Activated naive CD8-positive, alpha-beta T cell treated with anti-CD3 and anti-CD28 coated beads, Interleukin-2, amount 10 ng/mL, durations not matched to agents 7 days and 5 days (primary cell): Measurements from ENCODE around the gene DLG2. TPM values are rescaled to one million over a fixed set of nuclear protein-coding genes. Genes with fewer than 3 reads are reported as not detected.
"Not testable (repeated sequence)": the region's sequence is repeated elsewhere in the genome, so short reads cannot be mapped to it uniquely, and the experiment has no call there.

ENCODE experiments used
- ATAC-seq: fragments of 150-1000 bp; cut with Tn5 transposase; one replicate; pipeline ENCODE4 v1.10.0; 2021; ENCODE audit warnings: low read depth, moderate library complexity
- POLR2A ChIA-PET: fragments of 350-600 bp; sonication (Branson Sonifier 250); formaldehyde crosslinking; loops from one replicate; lab custom pipeline; 2021; ENCODE audit warnings: antibody characterized with exemption; lab: Charles Lee
- DNase-seq: peaks from one replicate; pipeline ENCODE4 v3.0.0; 2021
- H3K27ac Mint-ChIP-seq: one replicate; pipeline ENCODE4 v1.8.0; 2022; ENCODE audit warnings: mild to moderate bottlenecking, mixed read lengths
- H3K27me3 Mint-ChIP-seq: one replicate; pipeline ENCODE4 v1.8.0; 2022; ENCODE audit warnings: mild to moderate bottlenecking, moderate library complexity, mixed read lengths
- H3K36me3 Mint-ChIP-seq: one replicate; pipeline ENCODE4 v1.8.0; 2021; ENCODE audit warnings: mild to moderate bottlenecking, mixed read lengths
- H3K4me1 Mint-ChIP-seq: one replicate; pipeline ENCODE4 v1.8.0; 2021; ENCODE audit warnings: mixed read lengths
- H3K4me3 Mint-ChIP-seq: one replicate; pipeline ENCODE4 v1.8.0; 2022; ENCODE audit warnings: mild to moderate bottlenecking, moderate library complexity, mixed read lengths
- H3K9me3 Mint-ChIP-seq: one replicate; pipeline ENCODE4 v1.8.0; 2021; ENCODE audit warnings: mixed read lengths
- total RNA-seq, 2 experiments: library from RNA; stranded (reverse); gene quantifications; one replicate each; pipeline ENCODE4 v1.2.3, GENCODE V29; 2021

Gene DLG2
- total RNA-seq, 2 experiments from 2014 or later: 2.6 to 3.4 TPM

DNA sequence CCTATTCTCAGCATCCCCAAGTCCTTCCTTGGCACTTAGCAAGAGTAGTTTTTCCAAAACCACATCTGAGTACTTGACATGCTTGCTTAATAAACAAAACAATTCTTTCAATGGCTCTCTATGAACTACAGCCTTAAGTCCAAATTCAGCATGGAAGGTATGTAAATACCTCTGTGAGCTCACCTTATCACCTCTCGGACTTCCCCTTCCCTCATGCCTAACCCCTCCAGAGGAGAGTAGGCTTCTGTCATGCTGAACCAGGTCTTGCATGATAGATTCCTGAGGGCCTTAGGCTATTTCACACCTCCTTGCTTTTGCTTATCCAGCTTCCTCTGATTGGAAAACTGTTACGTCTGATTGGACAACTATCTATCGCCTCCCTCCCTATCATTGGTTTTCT, 2028.1 kb downstream of the DLG2 start:
- POLR2A ChIA-PET: no interaction called here
- Mint-ChIP-seq H3K4me3 (no peak overlapping the region), H3K27me3 (no peaks in the 10 kb centered on the region), H3K9me3 (no peaks in the 10 kb centered on the region), H3K27ac (no peak overlapping the region), H3K4me1 (no peaks in the 10 kb centered on the region), H3K36me3 (no peaks in the 10 kb centered on the region)
- no peak for DNase-seq
- ATAC-seq: no peak

DNA sequence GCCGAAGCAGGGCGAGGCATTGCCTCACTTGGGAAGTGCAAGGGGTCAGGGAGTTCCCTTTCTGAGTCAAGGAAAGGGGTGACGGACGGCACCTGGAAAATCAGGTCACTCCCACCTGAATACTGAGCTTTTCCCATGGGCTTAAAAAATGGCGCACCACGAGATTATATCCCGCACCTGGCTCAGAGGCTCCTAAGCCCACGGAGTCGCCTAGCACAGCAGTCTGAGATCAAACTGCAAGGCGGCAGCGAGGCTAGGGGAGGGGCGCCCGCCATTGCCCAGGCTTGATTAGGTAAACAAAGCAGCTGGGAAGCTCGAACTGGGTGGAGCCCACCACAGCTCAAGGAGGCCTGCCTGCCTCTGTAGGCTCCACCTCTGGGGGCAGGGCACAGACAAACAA, 2039.3 kb downstream of the DLG2 start:
- H3K9me3 Mint-ChIP-seq, H3K27me3 Mint-ChIP-seq, H3K36me3 Mint-ChIP-seq, POLR2A ChIA-PET, ATAC-seq, DNase-seq, H3K4me3 Mint-ChIP-seq, H3K4me1 Mint-ChIP-seq, H3K27ac Mint-ChIP-seq: not testable (repeated sequence)

DNA sequence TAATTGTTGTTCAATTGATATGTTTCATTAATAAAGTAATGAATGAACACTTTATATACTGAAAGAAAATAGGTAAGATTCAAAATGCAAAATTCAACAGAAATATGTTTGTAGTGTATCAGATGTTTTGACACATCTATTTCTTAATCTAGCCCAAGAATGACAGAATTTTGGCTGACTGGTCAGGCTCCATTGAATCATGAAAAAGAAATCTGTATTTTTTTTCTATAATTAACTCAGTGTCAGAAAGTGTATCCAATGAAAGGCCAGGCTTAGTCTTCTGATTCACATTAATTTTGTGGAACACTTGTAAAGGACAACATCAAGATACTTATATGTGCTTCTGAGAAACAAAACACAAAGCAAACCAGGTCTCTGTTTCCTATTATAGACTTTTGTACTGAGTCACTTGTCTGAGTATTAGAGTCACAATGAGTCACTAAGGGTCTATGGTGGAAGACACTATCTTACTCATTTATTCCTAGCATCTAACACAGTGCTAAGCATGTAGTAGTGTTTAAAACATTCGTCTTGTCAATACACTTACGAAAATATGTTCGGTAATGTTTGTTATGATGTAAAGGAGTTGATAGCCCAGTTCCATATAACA, 2043.3 kb downstream of the DLG2 start:
- POLR2A ChIA-PET: no interaction called here
- H3K36me3 Mint-ChIP-seq: no peaks in the 10 kb centered on the region
- no peaks in the 10 kb centered on the region for H3K4me1 Mint-ChIP-seq
- no peak overlapping the region for H3K27ac Mint-ChIP-seq
- H3K27me3 Mint-ChIP-seq: no peaks in the 10 kb centered on the region
- H3K9me3 Mint-ChIP-seq: no peaks in the 10 kb centered on the region
- no peak overlapping the region for H3K4me3 Mint-ChIP-seq
- ATAC-seq (no peak), DNase-seq (no peak)

DNA sequence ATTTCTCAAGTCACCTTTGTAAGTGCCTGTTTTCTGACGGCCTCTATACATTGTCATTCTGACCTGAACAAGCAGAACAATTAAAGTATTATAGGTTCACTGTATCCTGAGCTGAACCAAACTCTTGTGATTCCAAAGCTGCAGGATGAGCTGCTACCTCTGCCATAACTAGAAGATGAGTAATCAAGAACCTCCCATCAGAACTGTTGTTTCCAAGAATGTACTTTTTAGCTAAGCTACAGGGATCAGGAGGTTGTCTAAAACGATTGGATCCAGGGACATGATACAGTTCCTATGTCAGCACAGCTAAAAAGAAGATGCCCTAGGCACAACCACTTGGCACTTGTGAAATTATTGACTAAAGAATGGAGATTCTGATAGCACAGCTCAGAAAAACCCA, 2052.6 kb downstream of the DLG2 start:
- Mint-ChIP-seq H3K4me3 (no peak overlapping the region), H3K27ac (no peak overlapping the region), H3K9me3 (no peaks in the 10 kb centered on the region), H3K4me1 (no peaks in the 10 kb centered on the region), H3K27me3 (no peaks in the 10 kb centered on the region), H3K36me3 (no peaks in the 10 kb centered on the region)
- ATAC-seq (no peak), DNase-seq (no peak)
- POLR2A ChIA-PET: no interaction called here

DNA sequence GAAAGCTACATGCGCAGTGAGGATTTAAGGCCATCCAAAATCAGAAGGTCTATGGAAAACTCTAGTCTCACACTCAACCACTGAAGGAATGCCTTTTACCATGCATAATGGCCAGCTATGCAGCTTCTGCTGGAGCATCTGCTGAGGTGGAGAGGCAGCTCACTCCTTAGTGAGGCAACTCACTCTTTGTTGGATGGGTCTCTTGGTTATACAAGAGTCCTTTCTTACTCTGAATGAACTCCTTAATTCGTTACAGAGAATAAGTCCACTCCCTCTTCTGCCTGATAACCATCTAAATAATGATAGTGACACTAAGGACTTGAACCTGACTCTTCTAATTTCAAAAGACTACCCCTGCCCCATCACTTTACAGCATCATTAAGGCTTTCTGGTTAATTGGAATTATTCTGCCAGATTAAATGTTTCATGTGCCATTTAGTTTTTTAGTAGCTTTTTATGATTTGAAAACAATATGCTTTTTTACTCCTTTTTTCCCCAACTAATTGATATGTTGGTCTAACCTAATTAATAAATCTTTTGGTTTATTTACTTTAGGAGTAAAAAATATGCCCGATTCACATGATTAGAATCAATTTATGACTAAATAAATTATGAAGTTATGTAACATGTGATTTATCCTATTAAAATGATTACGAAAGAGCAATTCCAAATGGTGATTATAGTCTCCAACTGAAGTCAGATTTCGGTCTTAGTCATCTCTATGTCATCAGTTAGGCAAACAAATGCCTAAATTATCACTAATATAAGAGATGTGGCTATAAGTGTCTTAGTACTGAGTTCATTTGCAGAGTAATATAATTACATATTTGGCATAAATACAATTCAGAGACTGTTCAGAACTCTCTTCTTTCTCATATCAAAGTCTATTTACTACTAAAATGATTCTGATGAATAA, 2054.3 kb downstream of the DLG2 start:
- Mint-ChIP-seq H3K4me1 (no peaks in the 10 kb centered on the region), H3K4me3 (no peak overlapping the region), H3K27me3 (no peaks in the 10 kb centered on the region), H3K27ac (no peak overlapping the region), H3K9me3 (no peaks in the 10 kb centered on the region), H3K36me3 (no peaks in the 10 kb centered on the region)
- no peak for DNase-seq
- no peak for ATAC-seq
- POLR2A ChIA-PET: no interaction called here

DNA sequence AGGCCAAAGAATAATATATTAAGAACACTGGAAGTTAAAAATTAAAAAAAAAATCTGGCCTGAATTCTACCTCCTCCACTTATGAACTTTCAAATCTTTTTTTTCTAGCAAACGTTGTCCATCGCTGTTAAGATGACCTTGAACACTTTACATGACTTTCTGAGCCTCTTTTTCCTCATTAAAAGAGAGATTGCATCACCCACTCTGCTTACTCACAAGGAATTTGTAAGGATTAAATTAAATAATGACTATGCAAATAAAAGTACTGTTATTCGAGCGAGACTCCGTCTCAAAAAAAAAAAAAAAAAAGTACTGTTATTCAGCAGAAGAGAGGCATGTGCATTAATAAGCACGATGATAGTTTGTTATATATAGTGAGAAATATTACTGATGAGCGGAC, 2055.8 kb downstream of the DLG2 start:
- DNase-seq (no peak), ATAC-seq (no peak)
- Mint-ChIP-seq H3K27ac (no peak overlapping the region), H3K4me3 (no peak overlapping the region), H3K9me3 (no peaks in the 10 kb centered on the region), H3K27me3 (no peaks in the 10 kb centered on the region), H3K36me3 (no peaks in the 10 kb centered on the region), H3K4me1 (no peaks in the 10 kb centered on the region)
- POLR2A ChIA-PET: no interaction called here

DNA sequence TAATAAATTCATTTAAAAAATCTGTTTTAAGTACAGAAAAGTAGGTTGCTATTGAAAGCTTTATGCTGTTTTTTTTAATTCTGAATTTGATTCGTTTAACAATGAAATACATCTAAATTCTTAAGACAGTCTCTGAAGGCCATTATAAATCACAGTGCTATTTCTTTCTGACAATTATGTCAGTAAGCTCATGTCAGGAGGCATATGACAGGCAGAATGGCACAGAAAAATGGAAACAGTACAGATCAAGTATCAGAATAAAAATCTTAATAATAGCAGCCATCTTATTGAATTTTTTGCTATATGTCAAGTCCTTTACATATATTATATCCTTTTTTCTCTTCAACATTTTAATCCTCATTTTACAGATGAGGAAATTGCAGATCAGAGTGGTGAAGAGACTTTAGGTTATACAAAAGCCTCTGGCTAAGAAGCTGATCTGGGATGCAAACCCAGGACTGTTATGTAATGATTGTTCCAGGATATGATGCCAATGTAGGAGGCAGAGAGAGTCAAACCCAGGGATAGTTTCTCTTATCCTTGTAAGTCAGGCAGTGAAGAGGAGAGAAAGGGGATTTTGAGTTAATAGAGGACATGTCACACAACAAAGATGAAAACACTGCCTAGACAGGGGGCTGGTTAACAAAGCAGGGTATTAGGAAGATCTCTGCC, 2057.9 kb downstream of the DLG2 start:
- ATAC-seq (no peak), DNase-seq (no peak)
- no peak overlapping the region for H3K27ac Mint-ChIP-seq
- H3K27me3 Mint-ChIP-seq: no peaks in the 10 kb centered on the region
- no peaks in the 10 kb centered on the region for H3K36me3 Mint-ChIP-seq
- H3K4me3 Mint-ChIP-seq: no peak overlapping the region
- no peaks in the 10 kb centered on the region for H3K4me1 Mint-ChIP-seq
- POLR2A ChIA-PET: no interaction called here
- H3K9me3 Mint-ChIP-seq: no peaks in the 10 kb centered on the region

DNA sequence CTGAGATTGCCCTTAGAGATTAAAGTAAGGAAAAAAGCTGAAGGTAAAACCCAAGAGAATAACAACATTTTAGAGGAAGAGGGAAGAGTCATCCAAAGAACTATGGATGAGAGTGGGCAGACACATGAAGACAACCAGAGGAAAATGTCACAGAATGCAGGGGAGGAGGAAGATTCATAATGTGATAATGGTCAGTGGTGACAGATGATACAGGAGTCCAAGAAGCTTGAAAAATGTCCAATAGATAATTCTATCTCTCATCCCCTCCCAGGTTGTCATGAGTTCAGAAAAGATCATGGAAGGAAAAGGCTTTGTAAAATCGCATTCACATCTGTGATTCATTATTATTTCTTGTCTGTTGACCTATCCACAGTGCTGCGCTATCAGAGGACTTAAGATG, 2058.6 kb downstream of the DLG2 start:
- POLR2A ChIA-PET: no interaction called here
- Mint-ChIP-seq H3K36me3 (no peaks in the 10 kb centered on the region), H3K27me3 (no peaks in the 10 kb centered on the region), H3K4me3 (no peak overlapping the region), H3K4me1 (no peaks in the 10 kb centered on the region), H3K27ac (no peak overlapping the region), H3K9me3 (no peaks in the 10 kb centered on the region)
- DNase-seq (no peak), ATAC-seq (no peak)

DNA sequence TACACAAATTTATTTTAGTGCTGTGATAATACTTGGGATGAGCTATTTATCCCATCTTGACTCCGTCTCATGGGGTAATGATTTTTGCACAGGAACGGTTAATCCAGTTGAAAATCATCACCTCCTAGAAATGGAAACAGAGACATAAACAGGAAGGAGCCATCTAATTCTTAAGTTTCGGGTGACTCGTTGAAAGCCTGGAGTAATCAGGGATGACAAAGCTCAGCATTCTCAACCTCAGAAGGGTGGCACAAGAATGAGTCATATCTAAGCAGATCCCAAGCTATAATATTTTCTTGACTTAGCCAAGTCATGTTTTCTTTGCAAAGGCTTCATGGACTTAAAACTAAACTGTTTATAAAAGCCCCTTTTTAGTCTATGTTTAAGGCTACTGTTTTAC, 2060.2 kb downstream of the DLG2 start:
- ATAC-seq (no peak), DNase-seq (no peak)
- Mint-ChIP-seq H3K27ac (no peak overlapping the region), H3K27me3 (no peaks in the 10 kb centered on the region), H3K9me3 (no peaks in the 10 kb centered on the region), H3K4me1 (no peaks in the 10 kb centered on the region), H3K4me3 (no peak overlapping the region), H3K36me3 (no peaks in the 10 kb centered on the region)
- POLR2A ChIA-PET: no interaction called here

DNA sequence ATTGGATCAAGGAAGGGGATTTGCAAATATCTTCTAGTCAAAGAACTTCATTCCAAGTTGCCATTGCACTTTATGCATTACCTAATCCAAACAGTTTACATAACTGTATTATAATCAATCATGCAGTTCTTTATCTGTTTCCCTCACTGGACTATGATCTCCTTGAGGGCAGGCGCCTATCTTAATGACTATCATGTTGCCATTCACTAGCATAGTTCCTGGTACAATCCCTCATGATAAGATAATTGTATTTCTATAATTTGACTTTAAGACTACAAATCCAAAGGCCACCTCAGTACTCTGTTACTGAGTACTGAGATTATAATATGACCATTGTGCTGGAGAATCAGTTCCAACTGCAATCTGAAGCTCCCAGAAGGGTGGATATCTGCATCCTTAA, 2062.3 kb downstream of the DLG2 start:
- Mint-ChIP-seq H3K36me3 (no peaks in the 10 kb centered on the region), H3K4me3 (no peak overlapping the region), H3K27ac (no peak overlapping the region), H3K9me3 (no peaks in the 10 kb centered on the region), H3K27me3 (no peaks in the 10 kb centered on the region), H3K4me1 (no peaks in the 10 kb centered on the region)
- POLR2A ChIA-PET: no interaction called here
- no peak for DNase-seq
- ATAC-seq: no peak

DNA sequence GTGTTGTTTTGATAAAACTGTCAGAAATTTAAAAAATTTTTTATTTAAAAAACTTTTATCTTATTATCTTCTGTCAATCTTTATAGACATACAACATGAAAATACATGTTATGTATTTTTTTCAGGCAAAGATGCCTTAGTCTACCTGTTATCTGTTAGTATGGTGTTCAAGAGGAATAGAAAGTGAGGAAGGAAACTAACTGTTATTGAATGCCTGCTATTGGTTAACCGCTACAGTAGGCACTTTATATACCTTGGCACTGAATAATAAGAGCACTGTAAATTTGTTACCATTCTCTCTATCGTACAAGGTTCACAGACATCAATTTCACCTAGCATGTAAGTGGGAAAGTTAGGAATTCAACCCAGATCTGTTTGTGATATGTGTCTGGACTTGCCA, 2068.9 kb downstream of the DLG2 start:
- Mint-ChIP-seq H3K4me1 (no peaks in the 10 kb centered on the region), H3K9me3 (no peaks in the 10 kb centered on the region), H3K27ac (no peak overlapping the region), H3K4me3 (no peak overlapping the region), H3K36me3 (no peaks in the 10 kb centered on the region), H3K27me3 (no peaks in the 10 kb centered on the region)
- DNase-seq: no peak
- POLR2A ChIA-PET: no interaction called here
- ATAC-seq: no peak

DNA sequence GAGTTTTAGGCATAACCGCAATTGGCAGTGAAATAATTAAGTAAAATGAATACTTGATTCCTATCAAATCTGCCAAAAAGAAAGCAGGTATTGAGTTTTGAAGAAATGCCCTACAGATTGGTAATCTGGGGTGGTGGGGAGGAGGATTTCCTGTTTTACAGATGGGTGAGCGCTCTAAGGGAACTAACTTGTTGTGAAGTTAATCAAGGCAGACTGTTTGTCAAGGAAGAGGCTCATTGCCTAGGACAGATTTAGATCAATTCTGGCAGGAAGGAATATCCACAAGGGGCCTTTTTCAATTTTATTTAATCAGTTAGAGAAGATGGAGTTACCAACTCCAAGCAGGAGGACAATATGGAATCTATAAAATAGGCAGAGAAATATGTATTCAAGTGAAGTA, 2069.5 kb downstream of the DLG2 start:
- no peaks in the 10 kb centered on the region for H3K36me3 Mint-ChIP-seq
- no peak for ATAC-seq
- H3K4me1 Mint-ChIP-seq: no peaks in the 10 kb centered on the region
- POLR2A ChIA-PET: no interaction called here
- H3K4me3 Mint-ChIP-seq: no peak overlapping the region
- H3K9me3 Mint-ChIP-seq: no peaks in the 10 kb centered on the region
- no peak overlapping the region for H3K27ac Mint-ChIP-seq
- no peaks in the 10 kb centered on the region for H3K27me3 Mint-ChIP-seq
- DNase-seq: no peak

DNA sequence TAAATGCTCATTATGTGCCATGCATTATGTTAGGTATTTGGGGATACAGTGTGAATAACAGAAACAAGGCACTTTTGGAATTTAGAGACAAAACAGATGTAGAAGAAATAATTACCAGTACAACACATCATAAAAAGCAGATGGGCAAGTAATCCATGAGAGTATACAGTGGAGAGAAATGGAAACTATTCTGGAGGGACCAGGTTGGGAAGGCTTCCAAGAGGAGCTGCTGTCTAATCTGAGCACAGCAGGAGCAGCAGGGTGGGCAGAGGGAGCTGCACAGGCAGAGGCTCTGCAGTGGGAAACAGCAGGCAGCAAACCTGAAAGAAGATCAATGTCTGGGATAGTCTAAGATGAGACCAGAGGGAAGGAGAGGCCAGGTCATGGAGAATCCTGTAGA, 2072.3 kb downstream of the DLG2 start:
- Mint-ChIP-seq H3K9me3 (no peaks in the 10 kb centered on the region), H3K36me3 (no peaks in the 10 kb centered on the region), H3K4me1 (no peaks in the 10 kb centered on the region), H3K27ac (no peak overlapping the region), H3K27me3 (no peaks in the 10 kb centered on the region), H3K4me3 (no peak overlapping the region)
- no peak for ATAC-seq
- POLR2A ChIA-PET: no interaction called here
- DNase-seq: no peak
